HepG2 (cell line): ENCODE results near the gene TMEM39B.

ENCODE experiments used
- ATM ChIP-seq: fragments of 450-650 bp; IDR thresholded peaks from 2 replicates; pipeline ENCODE4 v1.7.1; 2017; ENCODE audit warnings: mild to moderate bottlenecking, borderline replicate concordance
- HDAC1 ChIP-seq: sonication (generic); formaldehyde crosslinking; IDR thresholded peaks from 2 replicates; pipeline ENCODE4 v1.5.1; 2020; ENCODE audit warnings: mild to moderate bottlenecking, missing genetic modification reagents
- HMGXB4 ChIP-seq, 2 experiments: sonication (generic) in 1 of 2; formaldehyde crosslinking in 1 of 2; IDR thresholded peaks; 2 replicates each; pipeline versions ENCODE4 v1.4.0 to v1.6.1; 2018 to 2020; ENCODE audit warnings: missing genetic modification reagents in 2 of 2, borderline replicate concordance in 1 of 2, low read depth in 1 of 2, mild to moderate bottlenecking in 1 of 2, missing biosample characterization in 1 of 2
- RAD21 ChIP-seq: fragments of 450-650 bp; formaldehyde crosslinking; IDR thresholded peaks from 2 replicates; pipeline ENCODE4 v1.5.0; 2020; ENCODE audit warnings: mild to moderate bottlenecking
- ZBTB26 ChIP-seq: IDR thresholded peaks from 2 replicates; pipeline ENCODE4 v1.6.1; 2016; ENCODE audit warnings: missing compliant biosample characterization, missing genetic modification reagents, borderline replicate concordance
- ZNF138 ChIP-seq: sonication (generic); formaldehyde crosslinking; IDR thresholded peaks from 2 replicates; pipeline ENCODE4 v1.5.0; 2020; ENCODE audit warnings: mild to moderate bottlenecking, low read depth, missing genetic modification reagents
- ZNF678 ChIP-seq: sonication (generic); formaldehyde crosslinking; IDR thresholded peaks from 2 replicates; pipeline ENCODE4 v1.4.0; 2020; ENCODE audit warnings: mild to moderate bottlenecking, missing genetic modification reagents
- ZNF75D ChIP-seq: sonication (generic); formaldehyde crosslinking; IDR thresholded peaks from 2 replicates; pipeline ENCODE4 v1.8.1; 2023; ENCODE audit warnings: missing genetic modification reagents, mild to moderate bottlenecking, borderline replicate concordance
- ZNF777 ChIP-seq: sonication (generic); formaldehyde crosslinking; IDR thresholded peaks from 2 replicates; pipeline ENCODE4 v1.4.0; 2020; ENCODE audit warnings: missing genetic modification reagents
- TF ChIP-seq, protein P1 (sequence below): sonication (generic); formaldehyde crosslinking; IDR thresholded peaks from 2 replicates; pipeline ENCODE4 v1.5.0; 2020; ENCODE audit warnings: mild to moderate bottlenecking, missing genetic modification reagents, moderate library complexity

GRCh38 chr1:32073299-32074229, 825 bp downstream of the TMEM39B start:
- TF ChIP-seq ZBTB26 (CRISPR knock-in tag) (no peak), ZNF75D (no peak), ATM (no peak), HMGXB4 (CRISPR knock-in tag; IDR thresholded peaks at IDR 0.05; ENCODE audit: borderline replicate concordance in 1 of 2, low read depth in 1 of 2) (no peak; a peak in 2 of 4 replicates), ZNF678 (CRISPR knock-in tag) (no peak), RAD21 (CRISPR knock-in tag) (no peak), ZNF777 (no peak), ZNF138 (CRISPR knock-in tag) (no peak), HDAC1 (CRISPR knock-in tag) (no peak)
- TF ChIP-seq, protein P1, sequence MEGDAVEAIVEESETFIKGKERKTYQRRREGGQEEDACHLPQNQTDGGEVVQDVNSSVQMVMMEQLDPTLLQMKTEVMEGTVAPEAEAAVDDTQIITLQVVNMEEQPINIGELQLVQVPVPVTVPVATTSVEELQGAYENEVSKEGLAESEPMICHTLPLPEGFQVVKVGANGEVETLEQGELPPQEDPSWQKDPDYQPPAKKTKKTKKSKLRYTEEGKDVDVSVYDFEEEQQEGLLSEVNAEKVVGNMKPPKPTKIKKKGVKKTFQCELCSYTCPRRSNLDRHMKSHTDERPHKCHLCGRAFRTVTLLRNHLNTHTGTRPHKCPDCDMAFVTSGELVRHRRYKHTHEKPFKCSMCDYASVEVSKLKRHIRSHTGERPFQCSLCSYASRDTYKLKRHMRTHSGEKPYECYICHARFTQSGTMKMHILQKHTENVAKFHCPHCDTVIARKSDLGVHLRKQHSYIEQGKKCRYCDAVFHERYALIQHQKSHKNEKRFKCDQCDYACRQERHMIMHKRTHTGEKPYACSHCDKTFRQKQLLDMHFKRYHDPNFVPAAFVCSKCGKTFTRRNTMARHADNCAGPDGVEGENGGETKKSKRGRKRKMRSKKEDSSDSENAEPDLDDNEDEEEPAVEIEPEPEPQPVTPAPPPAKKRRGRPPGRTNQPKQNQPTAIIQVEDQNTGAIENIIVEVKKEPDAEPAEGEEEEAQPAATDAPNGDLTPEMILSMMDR (CRISPR knock-in tag) = peak; percentile 74
